OCI-LY7 (cell line): ENCODE results near the gene F2RL2.

Source experiments
- CTCF ChIP-seq: fragments of 200-600 bp; sonication (generic); conservative IDR thresholded peaks from 2 replicates; pipeline ENCODE4 v1.5.1; 2014; ENCODE audit warnings: mild to moderate bottlenecking, antibody characterized with exemption, low read length, moderate library complexity, mixed read lengths
- EZH2phosphoT487 ChIP-seq: fragments of 200-600 bp; sonication (generic); IDR thresholded peaks from 2 replicates; pipeline ENCODE4 v1.6.1; 2018; ENCODE audit warnings: low read depth, borderline replicate concordance, mild to moderate bottlenecking, mixed run types, antibody characterized with exemption, low read length, moderate library complexity, mixed read lengths

- TF ChIP-seq CTCF = no peak
- TF ChIP-seq EZH2phosphoT487 = no peak
Observed at GRCh38 chr5:76637490-76637889, 14.3 kb upstream of the F2RL2 start.
